KBM-7 (cell line): Measurements from ENCODE around the gene ANKLE1.

Source experiments
- DNase-seq: peaks from one replicate; pipeline ENCODE4 v3.0.0-alpha.2; 2015
- in situ Hi-C: fragments of 300-500 bp; cut with MboI; formaldehyde crosslinking; loops from 2 replicates; pipeline ENCODE4 v1.14.3; 2020; ENCODE audit warnings: low sequenced_read_pairs, low pct_unique_long_range_greater_than_20kb, mixed read lengths

ANKLE1 gene

DNA sequence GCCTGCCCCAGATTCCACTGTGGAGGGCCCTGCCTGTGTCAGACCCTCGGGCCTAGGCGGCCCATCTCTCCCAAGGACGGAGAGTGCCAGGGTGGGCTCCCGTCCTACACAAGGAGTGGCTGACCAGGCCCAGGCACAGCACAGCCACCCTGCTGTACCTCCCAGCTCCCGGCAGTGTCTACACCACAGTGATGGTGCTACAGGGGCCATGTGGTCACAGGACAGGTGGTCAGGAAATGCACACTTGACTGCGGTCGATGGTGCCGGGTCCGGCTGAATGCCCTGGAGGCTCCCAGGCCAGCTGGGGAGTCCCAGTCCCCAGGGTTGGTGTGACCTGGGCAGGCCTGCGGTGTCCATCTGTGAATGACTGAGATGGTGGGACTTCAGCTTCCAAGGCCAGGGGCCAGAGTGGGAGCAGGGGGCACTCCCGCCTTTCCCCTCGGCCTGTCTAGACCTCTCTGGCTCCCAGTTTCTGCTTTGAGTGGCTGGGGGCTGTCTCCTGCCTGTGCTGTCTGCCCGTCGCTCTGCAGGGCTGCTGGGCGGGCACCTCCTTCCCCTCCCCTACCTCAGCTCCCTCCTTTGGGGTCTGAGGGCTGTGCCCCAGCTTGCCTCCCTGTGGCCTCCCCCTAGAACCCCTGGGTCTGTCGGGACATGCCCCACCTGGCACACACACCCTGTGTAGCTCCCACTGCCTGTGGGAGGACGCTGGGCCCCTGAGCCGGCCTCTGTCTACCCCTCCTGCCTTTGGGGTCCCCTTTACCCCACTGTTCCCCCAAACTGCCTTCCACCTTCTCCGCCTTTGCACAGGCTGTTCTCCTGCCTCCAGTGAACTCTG lies 40.2 kb downstream of the ANKLE1 start:
- in situ Hi-C loops, result no loop called here
- no peak for DNase-seq

DNA sequence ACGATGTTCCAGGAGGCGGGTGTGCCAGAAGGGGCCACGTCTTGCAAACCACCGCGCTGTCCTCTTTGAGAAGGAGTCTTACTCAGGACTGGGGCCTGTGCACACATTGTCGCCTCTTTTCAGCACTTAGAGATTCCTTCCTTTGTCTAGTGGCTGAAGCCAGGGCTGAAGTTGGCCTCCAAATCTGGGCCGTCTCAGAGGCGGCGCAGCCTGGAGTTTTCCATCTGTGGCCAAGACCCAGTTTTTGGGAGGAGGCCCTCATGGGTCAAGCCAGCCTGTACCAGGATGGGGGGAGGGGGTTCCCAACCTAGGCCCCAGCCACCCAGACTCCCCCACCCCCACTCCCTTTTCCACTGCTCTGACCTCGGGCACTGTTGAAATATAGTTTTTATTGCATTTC lies 41.2 kb downstream of the ANKLE1 start:
- in situ Hi-C loops, result no loop called here
- no peak for DNase-seq

DNA sequence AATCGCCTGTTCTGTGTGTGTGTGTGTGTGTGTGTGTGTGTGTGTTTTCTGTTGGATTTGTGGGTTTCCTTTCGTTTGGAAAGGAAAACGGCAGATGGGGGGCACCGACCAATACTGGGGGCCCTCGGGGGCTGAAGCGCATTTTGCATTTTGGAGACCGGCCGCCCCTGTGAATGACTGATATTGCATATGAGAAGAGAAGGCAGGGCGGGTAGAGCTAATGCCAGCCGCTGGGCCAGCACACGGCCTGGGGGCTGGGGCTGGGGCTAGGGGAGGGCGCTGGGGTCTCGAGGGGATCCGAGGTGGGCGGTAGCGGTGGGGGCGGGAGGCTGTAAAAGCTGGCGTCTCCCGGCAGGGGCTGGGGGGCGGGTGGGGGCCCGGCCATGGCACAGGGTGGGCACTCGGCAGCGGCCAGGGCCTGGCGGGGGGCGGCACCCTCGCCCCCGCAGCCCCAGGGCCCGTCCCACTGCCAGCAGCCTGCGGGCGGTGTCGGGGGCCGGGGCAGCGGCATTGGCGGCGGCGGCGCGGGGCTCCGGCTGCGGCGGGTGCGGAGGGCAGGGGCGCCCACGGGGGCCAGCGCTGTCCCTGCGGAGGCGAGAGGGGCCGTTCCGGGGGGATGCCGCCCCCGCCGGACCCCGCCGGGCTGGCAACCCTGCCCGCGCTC lies 41.7 kb downstream of the ANKLE1 start:
- no peak for DNase-seq
- in situ Hi-C loops, result no loop called here

DNA sequence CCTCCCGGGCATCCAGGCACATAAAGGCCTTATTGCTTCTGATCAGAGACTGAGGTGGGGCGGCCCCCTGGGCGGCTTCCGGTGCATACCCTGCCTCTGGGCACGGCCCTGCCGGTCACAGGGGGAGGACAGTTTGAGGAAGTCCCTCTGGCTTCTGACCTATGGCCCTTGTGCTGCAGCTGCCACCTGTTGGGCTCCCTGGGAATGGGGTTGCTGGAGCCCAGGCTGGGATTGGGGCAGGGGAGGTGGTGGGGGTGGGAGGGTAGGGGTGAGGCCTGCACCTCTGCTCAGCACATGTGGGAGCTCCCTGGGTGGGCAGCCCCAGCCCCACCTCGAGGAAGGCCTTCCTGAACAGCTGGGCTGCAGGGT lies 42.2 kb downstream of the ANKLE1 start:
- in situ Hi-C loops, result no loop called here
- no peak for DNase-seq

DNA sequence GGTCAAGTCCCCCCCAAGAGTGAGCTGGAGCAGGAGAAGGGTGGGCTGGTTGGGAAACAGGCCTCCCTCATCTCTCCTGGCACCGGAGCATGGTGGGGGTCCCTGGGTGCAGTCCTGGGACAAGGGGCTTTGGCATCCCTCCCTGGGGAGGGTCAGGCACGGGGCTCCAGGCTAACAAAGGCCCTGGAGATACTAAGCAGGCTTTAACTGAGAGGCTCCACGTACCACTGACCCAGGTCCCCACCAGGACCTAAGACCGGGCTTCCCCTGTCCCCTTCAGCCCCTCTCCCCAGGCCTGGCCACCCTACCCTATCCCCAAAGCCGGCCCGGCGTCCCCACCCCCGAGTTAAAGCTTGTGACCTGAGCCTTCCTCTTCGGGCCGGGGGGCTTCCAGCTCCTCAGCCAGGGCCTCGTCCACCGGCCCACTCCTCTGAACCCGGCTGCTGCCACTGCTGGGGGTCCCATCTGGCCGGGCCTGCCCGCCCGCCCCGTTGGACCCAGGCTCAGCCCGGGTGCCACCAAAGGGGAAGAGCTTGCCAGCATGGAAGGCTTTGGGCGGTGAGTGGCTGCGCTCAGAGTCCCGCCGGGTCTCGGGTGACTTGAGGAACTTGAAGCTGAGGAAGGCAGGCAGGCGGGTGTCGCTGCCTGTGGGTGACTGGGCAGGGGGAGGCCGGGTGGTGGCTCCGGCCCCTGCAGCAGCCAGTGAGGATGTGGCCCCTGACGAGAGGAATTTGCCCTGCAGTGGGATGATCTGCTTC lies 42.8 kb downstream of the ANKLE1 start:
- in situ Hi-C loops, result no loop called here
- DNase-seq, result no peak

DNA sequence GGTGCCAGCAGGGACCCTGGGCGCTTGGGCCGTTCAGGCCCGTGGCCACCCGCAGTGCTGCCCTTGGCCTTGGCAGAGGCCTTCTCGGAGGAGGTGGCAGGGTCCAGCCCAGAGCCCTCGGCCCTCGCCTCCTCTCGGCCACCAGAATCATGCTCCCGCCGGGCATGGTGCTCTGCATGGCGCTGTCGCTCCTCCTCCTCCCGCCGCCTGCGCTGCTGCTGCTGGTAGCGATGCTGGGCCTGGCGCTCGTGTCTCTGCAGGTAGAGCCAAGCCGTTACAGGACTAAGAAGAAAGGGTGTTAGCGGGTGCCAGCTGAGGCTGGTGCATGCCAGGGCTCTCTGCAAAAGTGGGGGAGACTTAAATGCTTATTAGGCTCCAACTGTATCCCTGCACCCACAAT lies 43.4 kb downstream of the ANKLE1 start:
- no peak for DNase-seq
- in situ Hi-C loops, result no loop called here

DNA sequence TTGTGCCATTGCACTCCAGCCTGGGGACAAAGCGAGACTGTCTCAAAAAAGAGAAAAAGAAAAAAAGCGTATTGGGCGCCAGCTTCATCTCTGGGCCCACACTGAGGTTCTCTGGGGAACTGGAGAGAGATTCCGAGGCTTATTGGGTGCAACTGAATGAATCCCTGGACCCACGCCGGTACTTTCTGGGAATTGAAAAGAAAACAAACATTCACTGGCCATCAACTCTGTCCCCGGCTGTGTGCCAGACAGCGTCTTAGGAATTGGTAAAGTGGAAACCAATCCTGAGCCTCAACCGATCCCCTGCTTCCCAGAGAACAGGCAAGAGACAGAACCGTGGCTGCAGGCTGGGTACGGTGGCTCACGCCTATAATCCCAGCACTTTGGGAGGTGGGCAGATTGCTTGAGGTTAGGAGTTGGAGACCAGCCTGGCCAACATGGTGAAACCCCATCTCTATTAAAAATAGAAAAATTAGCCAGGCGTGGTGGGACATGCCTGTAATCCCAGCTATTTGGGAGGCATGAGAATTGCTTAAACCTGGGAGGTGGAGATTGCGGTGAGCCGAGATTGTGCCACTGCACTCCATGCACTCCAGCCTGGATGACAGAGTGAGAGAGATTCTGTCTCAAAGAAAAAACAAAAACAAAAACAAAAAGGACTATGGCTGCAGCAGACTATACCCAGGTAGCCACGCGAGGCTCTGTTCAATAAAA lies 44.3 kb downstream of the ANKLE1 start:
- in situ Hi-C loops, result no loop called here

DNA sequence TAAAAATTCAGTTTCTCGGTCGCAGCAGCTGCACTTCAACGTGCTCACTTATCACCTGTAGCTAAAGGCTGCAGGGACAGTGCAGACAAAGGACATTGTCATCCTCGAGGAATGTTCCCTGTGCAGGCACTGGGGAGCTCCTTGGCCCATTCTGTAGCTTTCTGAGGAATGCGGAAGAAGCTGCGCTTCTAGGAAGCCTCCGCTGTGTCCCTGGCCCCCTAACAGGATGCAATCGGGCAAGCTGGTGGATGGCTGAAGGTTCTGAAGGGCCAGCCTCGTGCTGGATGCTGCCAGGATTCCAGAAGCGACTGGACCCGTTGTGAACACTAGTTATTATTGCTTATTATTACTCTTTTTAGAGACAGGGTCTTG lies 44.9 kb downstream of the ANKLE1 start:
- in situ Hi-C loops, result no loop called here
- no peak for DNase-seq

More for the DNA sequence above, 44.3 kb downstream of the ANKLE1 start:
- DNase-seq, result no peak

DNA sequence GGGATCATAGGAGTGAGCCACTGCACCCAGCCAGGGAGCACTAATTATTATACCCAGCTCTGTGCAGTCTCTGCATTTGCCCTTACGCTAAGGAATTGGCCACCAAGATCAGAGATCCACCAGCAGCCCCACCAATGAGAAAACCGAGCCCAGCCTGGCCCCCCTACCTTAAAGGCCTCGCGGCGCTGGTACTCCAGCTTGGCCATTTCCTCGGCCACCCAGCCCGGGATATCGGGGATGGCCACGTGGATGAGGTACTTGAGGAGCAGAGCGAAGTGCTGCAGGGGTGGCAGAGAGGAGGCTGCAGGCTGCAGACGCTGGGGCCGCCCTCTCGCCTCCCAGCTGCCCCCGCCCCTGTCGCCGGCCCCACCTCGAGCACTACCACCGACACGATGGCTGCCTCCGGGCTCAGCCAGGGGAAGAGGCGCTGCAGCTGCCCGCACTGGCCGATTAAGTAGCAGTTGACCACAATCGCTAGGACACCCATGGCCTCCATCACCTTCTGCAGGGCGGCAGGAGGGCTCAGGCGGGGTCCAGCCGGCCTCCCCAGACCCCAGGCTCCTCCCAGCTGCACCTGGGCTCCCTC lies 45.5 kb downstream of the ANKLE1 start:
- in situ Hi-C loops, result no loop called here
- DNase-seq, result no peak

DNA sequence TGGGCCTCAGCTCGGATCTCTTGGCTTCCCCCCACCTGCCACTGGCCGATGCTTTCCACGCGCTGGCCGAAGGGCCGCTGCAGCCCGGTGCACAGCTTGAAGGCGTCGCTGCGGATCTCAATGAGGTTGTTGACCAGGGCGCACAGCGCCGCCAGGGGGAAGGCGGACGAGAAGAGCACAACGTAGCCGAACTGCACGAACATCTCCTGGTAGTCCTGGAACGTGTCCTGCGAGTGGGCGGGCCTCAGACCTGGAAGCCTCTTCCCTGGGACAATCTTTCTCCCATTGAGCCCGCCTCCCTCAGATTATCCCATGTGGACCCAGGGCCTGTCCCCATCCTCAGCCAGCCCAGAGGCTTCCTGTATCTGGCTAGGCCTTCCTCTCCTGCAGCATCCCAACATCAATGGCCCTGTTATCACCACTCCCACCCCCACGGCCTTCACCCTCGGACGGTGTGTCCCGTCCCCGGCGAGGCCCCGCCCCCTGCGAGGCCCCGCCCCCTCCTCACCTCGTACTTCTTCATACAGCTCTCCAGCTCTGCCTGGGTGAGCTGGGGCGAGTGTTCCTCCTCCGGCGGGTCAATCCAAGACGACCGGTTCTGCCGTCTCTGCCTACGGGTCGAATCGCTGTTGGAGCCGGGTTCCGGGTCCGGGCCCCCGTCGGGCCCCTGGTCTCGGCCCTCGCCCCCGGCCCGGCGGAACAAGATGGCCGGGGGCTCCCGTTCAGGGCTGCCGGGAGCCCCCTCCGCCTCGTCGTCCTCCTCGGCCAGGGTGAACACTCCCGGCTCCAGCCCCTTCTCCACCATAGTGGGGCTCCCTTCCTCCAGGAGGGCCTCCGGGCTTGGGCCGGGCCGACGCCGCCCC lies 46.2 kb downstream of the ANKLE1 start:
- in situ Hi-C loops, result no loop called here
- DNase-seq, result no peak

DNA sequence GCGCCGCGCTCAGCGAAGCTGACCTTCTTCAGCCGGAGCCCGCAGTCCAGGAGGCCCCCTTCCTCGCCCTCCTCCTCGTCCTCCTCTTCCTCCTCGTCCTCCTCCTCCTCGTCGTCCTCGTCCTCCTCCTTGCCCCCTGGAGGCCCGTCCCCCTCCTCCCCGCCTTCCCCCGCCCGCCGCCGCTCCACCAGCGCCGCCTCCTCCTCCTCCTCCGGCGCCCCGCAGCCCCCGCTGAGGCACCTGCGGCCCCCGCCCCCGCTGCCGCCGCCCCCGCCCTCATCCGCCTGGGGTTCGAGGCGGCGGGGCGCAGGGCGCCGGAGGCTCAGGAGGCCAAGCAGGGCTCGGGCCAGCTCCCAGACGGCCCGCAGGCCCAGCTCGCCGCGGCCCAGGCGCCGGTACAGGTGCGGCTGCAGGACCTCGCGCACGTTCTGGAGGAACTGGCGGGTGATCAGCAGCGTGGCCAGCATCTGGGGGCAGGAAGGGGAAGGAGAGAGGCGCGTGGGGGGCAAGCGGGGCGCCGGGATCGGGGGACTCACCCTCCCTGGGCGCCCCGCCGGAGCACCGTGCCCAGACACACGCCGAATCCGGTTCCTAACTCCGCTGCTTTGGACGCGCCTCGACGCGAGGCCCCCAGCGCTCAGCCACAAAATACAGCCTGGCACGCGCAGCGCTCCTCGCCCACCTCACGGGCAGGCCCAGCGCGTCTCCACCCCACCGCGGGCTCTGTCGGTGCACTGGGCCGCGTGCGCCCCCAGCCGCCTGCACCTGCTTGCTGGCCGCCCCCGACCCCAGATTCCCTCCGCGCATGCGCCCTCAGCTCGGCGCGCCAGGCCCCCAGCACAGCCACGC lies 47.0 kb downstream of the ANKLE1 start:
- in situ Hi-C loops, result no loop called here

DNA sequence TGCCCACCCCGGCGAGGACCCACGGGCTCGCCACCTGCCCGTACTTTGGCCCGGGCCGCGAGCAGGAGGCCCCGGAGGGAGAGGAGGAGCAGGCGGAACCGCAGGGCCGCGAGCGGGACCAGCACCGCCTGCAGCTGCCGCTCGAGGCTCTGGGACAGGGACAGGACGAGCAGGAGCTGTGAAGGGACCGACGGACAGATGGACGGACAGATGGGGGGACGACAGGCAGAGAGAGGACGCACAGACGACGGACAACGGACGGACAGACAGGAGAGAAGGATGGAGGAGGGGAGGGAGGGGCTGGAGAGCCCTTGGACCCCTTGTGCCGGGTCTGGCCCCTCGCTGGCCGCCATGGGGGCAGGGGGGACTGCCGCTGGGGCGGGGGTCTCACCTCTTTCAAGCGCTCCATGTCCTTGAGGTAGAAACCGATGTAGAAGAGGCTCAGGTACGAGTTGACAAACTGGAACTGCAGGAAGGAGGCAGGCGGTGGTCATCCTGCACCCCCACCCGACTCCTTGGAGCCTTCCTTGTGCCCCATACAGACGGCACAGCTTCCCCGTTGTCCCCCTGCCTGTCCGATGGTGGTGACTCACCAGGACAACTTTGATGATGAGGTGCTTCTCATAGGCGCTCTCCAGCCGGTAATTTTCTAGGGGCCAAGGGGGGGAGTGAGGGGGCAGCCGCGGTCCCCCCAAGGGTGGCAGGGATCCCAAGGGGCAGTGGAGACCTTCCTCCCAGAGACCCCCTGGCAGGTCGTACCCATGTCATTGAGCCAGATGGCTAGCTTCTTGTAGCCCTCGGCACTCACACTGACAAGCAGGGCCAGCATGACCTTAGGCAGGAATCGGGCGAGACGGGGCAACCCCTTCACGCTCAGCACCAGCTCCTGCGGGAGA lies 47.9 kb downstream of the ANKLE1 start:
- in situ Hi-C loops, result no loop called here
- DNase-seq, result no peak

More for the DNA sequence above, 47.0 kb downstream of the ANKLE1 start:
- DNase-seq, result no peak

DNA sequence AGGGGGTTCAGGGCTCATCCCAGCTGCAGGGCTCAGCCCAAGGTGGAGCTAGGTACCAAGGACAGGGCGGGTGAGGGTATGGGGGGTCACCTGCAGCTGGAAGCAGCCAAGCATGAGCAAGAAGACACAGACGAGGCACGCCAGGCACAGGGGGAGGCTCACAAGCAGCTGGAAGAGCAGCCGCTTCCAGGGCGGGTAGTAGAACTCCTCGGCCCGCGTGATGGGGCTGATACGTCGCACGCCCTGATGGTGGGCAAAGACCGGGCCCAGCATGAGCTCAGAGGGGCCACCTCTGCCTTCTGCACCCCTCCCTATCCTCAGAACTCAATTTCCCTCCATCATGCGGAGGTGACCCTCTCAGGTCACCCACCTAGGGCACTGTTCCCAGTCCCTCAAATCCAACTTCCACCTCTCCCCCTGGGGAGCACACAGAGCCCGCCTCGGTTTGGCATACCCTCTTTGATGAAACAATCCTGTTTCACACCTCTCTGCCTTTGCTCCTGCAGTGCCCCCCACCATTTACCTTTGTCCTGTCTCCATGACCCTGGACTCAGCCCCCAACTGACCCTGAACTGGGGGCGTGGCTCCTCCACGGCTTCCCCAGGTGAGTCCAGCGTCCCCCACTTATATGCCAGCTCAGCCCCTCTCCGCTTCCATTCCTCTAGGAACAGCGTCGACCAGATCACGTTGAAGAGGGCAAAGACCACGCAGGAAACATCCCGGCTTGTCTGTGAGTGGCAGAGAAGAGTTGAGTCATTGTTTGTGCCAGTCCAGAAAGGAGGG lies 48.8 kb downstream of the ANKLE1 start:
- in situ Hi-C loops, result no loop called here
- no peak for DNase-seq

DNA sequence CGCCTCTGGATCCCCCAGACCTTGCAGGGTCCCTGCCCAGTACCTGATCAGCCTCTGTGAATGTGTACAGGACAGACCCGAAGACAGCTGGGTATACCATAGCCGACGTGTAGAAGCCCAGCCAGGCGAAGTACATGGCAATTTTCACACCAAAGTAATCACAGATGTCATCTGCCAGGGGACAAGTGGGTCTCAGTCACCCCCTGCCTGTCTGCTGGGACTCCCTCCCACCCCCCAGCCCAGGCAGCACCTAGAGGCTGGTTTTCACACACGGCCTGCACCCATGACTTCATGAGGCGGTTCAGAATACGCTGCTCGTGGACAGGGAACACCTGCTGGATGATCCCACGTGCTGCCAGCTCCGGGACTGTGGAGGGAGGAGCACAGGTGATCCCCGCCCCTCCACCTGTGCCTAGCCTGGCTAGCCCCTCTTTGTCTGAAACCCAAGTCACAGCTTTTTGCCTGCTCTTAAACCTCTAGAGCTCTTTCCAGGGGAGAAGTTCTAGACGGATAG lies 49.4 kb downstream of the ANKLE1 start:
- in situ Hi-C loops, result no loop called here
- DNase-seq, result no peak

DNA sequence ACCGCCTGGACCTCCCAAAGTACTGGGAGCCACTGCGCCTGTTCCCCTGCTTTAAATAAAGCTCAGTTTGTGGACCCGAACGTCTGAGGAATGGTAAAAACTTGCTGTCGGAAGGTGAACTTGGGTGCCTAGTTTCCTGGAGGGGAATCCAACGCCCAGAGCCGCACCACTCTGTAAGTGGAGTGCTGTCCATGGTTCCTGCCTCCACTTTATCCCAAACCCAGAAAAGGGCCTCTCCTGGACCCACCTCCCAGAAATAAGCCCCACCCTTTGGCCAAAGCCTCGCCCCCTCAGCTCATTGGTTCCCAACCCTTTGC lies 50.6 kb downstream of the ANKLE1 start:
- no peak for DNase-seq
- in situ Hi-C loops, result no loop called here
